Neuronal stem cell (in vitro differentiated cells): ENCODE measurements around the gene ANAPC4.

ENCODE experiments used
- DNase-seq: peaks from one replicate; pipeline ENCODE4 v3.0.0-alpha.2; 2013; ENCODE audit warnings: low spot score
- H2AFZ ChIP-seq: one replicate; pipeline ENCODE4 v1.6.1; 2013; ENCODE audit warnings: mild to moderate bottlenecking, low read length, inconsistent platforms
- H2AK5ac ChIP-seq: 2 replicates; pipeline ENCODE4 v1.6.1; 2013; ENCODE audit warnings: low read depth, mild to moderate bottlenecking, inconsistent platforms, low read length, moderate library complexity, mixed read lengths
- H2BK120ac ChIP-seq: 2 replicates; pipeline ENCODE4 v1.6.1; 2013; ENCODE audit warnings: low read depth, mild to moderate bottlenecking, inconsistent platforms, low read length, moderate library complexity, mixed read lengths
- H2BK12ac ChIP-seq: one replicate; pipeline ENCODE4 v1.6.1; 2013; ENCODE audit warnings: low read length, inconsistent platforms
- H2BK15ac ChIP-seq: 2 replicates; pipeline ENCODE4 v1.6.1; 2013; ENCODE audit warnings: mild to moderate bottlenecking, low read length, inconsistent platforms, mixed read lengths
- H2BK5ac ChIP-seq: one replicate; pipeline ENCODE4 v1.6.1; 2013; ENCODE audit warnings: inconsistent platforms, mild to moderate bottlenecking, low read length, moderate library complexity
- H3K14ac ChIP-seq: one replicate; pipeline ENCODE4 v1.6.1; 2013; ENCODE audit warnings: low read length, inconsistent platforms
- H3K18ac ChIP-seq: 2 replicates; pipeline ENCODE4 v1.6.1; 2013; ENCODE audit warnings: low read length, inconsistent platforms
- H3K23ac ChIP-seq: 2 replicates; pipeline ENCODE4 v1.6.1; 2013; ENCODE audit warnings: low read depth, mild to moderate bottlenecking, mixed read lengths, low read length, inconsistent platforms; ENCODE audit not compliant: poor library complexity
- H3K27ac ChIP-seq: replicated peaks from 3 replicates; pipeline ENCODE4 v1.5.1; 2013; ENCODE audit warnings: low read length, inconsistent platforms
- H3K27me3 ChIP-seq, 3 experiments: 2 replicates each; pipeline ENCODE4 v1.6.1; 2013; ENCODE audit warnings: low read length in 3 of 3, mild to moderate bottlenecking in 2 of 3, inconsistent platforms in 1 of 3, low read depth in 1 of 3, mixed read lengths in 1 of 3, moderate library complexity in 1 of 3; ENCODE audit not compliant: control insufficient read depth in 3 of 3, insufficient read depth in 3 of 3
- H3K36me3 ChIP-seq, 2 donors: replicated peaks in 1 of 2; 2 replicates each; pipeline ENCODE4 v1.6.1; 2013; ENCODE audit warnings: low read length in 2 of 2; ENCODE audit not compliant: control insufficient read depth in 2 of 2, insufficient read depth in 2 of 2
- H3K4ac ChIP-seq: 2 replicates; pipeline ENCODE4 v1.6.1; 2013; ENCODE audit warnings: inconsistent platforms, mild to moderate bottlenecking, low read length, moderate library complexity
- H3K4me1 ChIP-seq, 2 donors: 1 replicate in 1 of 2; 2 replicates in 1 of 2; pipeline ENCODE4 v1.6.1; 2013; ENCODE audit warnings: low read length in 2 of 2, low read depth in 1 of 2; ENCODE audit not compliant: control insufficient read depth in 2 of 2, insufficient read depth in 1 of 2
- H3K4me2 ChIP-seq: one replicate; pipeline ENCODE4 v1.6.1; 2013; ENCODE audit warnings: mild to moderate bottlenecking, low read length, inconsistent platforms; ENCODE audit not compliant: insufficient read depth, poor library complexity, severe bottlenecking
- H3K4me3 ChIP-seq, 2 donors: 2 replicates each; pipeline ENCODE4 v1.5.1; 2013; ENCODE audit warnings: low read length in 2 of 2, mild to moderate bottlenecking in 2 of 2, inconsistent platforms in 1 of 2, moderate library complexity in 1 of 2
- H3K79me1 ChIP-seq: one replicate; pipeline ENCODE4 v1.6.1; 2013; ENCODE audit warnings: low read depth, mild to moderate bottlenecking, inconsistent platforms, low read length, moderate library complexity
- H3K9ac ChIP-seq: one replicate; pipeline ENCODE4 v1.6.1; 2013; ENCODE audit warnings: mild to moderate bottlenecking, low read depth, low read length, inconsistent platforms; ENCODE audit not compliant: poor library complexity
- H3K9me3 ChIP-seq, 2 donors: replicated peaks in 1 of 2; 2 replicates each; pipeline versions ENCODE3 to v1.6.1; 2013; ENCODE audit warnings: low read length in 2 of 2, mild to moderate bottlenecking in 2 of 2, inconsistent platforms in 1 of 2, low read depth in 1 of 2, mixed read lengths in 1 of 2, moderate library complexity in 1 of 2; ENCODE audit not compliant: control insufficient read depth in 2 of 2, insufficient read depth in 1 of 2
- H4K8ac ChIP-seq: one replicate; pipeline ENCODE4 v1.6.1; 2013; ENCODE audit warnings: low read depth, mild to moderate bottlenecking, inconsistent platforms, low read length, moderate library complexity
- H4K91ac ChIP-seq: one replicate; pipeline ENCODE4 v1.6.1; 2013; ENCODE audit warnings: low read length, low read depth, mild to moderate bottlenecking, inconsistent platforms; ENCODE audit not compliant: poor library complexity
- WGBS, 2 donors: extraction: QIAGEN DNeasy Blood & Tissue Kit; methylation state at CpG; one replicate each; pipeline ENCODE4 v1.1.7; 2013; ENCODE audit warnings: missing lambda C conversion rate in 2 of 2, mixed read lengths in 1 of 2; ENCODE audit not compliant: insufficient read length in 2 of 2, insufficient replicate concordance in 1 of 2; ENCODE audit errors: extremely low coverage in 2 of 2; 5-methylcytosine and 5-hydroxymethylcytosine counted together

The ANAPC4 gene

DNA sequence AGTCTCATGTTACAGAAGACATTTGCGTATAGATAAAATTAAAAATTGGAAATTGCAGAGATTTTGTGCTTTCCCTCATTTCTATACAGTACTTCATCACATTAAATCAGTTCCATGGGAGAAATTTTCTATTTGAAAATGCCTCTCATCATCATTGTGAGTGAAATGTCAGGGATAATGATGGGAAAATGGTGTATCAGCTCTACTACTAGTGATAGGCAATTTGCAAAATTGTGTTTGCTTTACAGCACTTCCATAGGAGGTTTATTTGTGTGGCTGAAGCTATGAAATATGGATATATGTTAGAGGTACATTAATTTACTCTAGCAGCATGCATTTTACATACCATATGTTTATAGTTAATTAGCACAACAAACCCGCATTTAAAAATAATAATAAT lies 21.0 kb upstream of the ANAPC4 start:
- H3K4me3 ChIP-seq = no peak overlapping the region
- H3K23ac ChIP-seq = no peak overlapping the region
- no peak overlapping the region for H3K18ac ChIP-seq
- H4K91ac ChIP-seq = no peak overlapping the region
- no peak overlapping the region for H3K4ac ChIP-seq
- H2BK5ac ChIP-seq = no peak overlapping the region
- H3K27ac ChIP-seq = no peak overlapping the region
- no peak overlapping the region for H3K9ac ChIP-seq
- H2BK120ac ChIP-seq = no peak overlapping the region
- no peak overlapping the region for H2BK12ac ChIP-seq
- H3K9me3 ChIP-seq = peaks cover 8 to 13% of the 10 kb centered on the region in 2 donors
- H3K79me1 ChIP-seq = no peaks in the 10 kb centered on the region
- no peak overlapping the region for H2AK5ac ChIP-seq
- no peak overlapping the region for H2AFZ ChIP-seq
- no peaks in the 10 kb centered on the region for H3K27me3 ChIP-seq
- H3K4me2 ChIP-seq = no peak overlapping the region
- no peak for DNase-seq
- no peaks in the 10 kb centered on the region for H3K4me1 ChIP-seq
- H3K36me3 ChIP-seq = peaks cover 3 to 8% of the 10 kb centered on the region in 2 donors
- WGBS, 2 donors = no CpG with 5 or more reads among the region's 2 CpGs
- no peak overlapping the region for H4K8ac ChIP-seq
- H3K14ac ChIP-seq = no peak overlapping the region
- H2BK15ac ChIP-seq = no peak overlapping the region

DNA sequence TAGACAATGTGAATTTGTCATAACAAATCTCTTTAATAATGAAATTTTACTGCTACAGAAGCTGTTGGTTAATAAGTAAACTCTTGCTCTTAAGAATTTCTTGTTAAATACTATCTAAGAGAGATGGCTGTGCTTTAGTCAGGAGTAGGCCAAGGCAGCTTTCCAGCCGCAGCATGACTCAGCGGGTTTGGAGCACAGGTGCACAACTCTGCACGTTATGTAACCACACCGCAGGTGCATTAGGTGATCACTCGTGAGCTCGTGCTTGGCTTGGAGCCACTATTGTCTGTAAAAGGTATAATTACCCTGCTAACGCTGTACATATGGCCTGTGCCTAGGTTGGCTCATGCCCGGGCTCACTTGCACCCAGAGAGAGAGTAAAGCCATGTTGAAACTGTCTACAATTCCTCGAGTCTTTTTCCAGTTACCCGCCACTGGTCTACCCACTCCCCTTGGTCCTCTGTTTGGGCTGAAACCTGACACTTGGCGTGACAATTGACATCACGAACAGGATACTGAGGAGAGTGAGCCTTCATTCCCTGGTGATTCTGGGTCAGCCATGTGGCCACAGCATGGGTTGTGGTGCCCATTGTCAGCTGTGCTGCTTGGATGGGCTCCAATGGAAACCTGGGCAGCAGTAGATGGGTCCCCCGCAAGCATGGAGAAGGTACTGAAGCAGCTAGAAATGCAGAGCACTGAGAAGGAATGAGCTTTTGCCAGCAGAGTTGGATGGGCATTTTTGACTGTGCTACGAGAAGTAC lies 18.4 kb upstream of the ANAPC4 start:
- WGBS, 2 donors = no CpG with 5 or more reads among the region's 14 CpGs
- H3K4me3 ChIP-seq = no peak overlapping the region
- H3K9me3 ChIP-seq = peaks cover 12 to 21% of the 10 kb centered on the region in 2 donors
- no peak overlapping the region for H3K4me2 ChIP-seq
- DNase-seq = no peak
- no peak overlapping the region for H3K27ac ChIP-seq
- no peak overlapping the region for H2BK120ac ChIP-seq
- H2AK5ac ChIP-seq = no peak overlapping the region
- H2BK15ac ChIP-seq = no peak overlapping the region
- no peak overlapping the region for H4K8ac ChIP-seq
- no peak overlapping the region for H2AFZ ChIP-seq
- no peak overlapping the region for H4K91ac ChIP-seq
- H3K14ac ChIP-seq = no peak overlapping the region
- no peak overlapping the region for H3K4ac ChIP-seq
- H3K18ac ChIP-seq = no peak overlapping the region
- no peak overlapping the region for H3K23ac ChIP-seq
- H3K27me3 ChIP-seq = no peaks in the 10 kb centered on the region
- H3K36me3 ChIP-seq = peaks cover 9 to 20% of the 10 kb centered on the region in 2 donors
- H3K9ac ChIP-seq = no peak overlapping the region
- H3K79me1 ChIP-seq = no peaks in the 10 kb centered on the region
- H2BK5ac ChIP-seq = no peak overlapping the region
- no peak overlapping the region for H2BK12ac ChIP-seq
- H3K4me1 ChIP-seq = no peaks in the 10 kb centered on the region

DNA sequence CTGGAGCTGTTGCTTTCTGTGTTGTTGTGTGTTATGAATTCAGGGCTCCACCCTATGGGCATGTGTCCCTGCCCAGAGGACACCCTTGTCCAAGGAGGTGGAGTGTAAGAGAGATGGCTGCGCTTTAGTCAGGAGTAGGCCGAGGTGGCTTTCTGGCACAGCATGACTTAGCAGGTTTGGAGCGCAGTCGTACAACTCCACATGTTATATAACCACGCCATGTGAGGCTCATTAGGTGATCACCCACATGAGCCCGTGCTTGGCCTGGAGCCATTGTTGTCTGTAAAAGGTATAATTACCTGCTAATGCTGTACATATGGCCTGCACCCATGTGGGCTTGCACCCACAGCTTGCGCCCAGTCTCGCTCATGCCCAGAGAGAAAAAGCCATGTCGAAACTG lies 15.8 kb upstream of the ANAPC4 start:
- Histone ChIP-seq H2BK15ac (no peak overlapping the region), H3K27me3 (no peaks in the 10 kb centered on the region), H4K8ac (no peak overlapping the region), H3K23ac (no peak overlapping the region), H2BK5ac (no peak overlapping the region), H3K27ac (no peak overlapping the region), H3K18ac (no peak overlapping the region), H3K36me3 (peaks cover 11 to 36% of the 10 kb centered on the region in 2 donors), H2AFZ (no peak overlapping the region), H3K4me1 (no peaks in the 10 kb centered on the region), H3K4me3 (no peak overlapping the region), H3K4me2 (no peak overlapping the region), H3K79me1 (no peaks in the 10 kb centered on the region), H3K14ac (no peak overlapping the region), H2AK5ac (no peak overlapping the region), H2BK12ac (no peak overlapping the region), H2BK120ac (no peak overlapping the region), H3K4ac (no peak overlapping the region), H3K9me3 (peaks cover 12 to 21% of the 10 kb centered on the region in 2 donors), H4K91ac (no peak overlapping the region), H3K9ac (no peak overlapping the region)
- no peak for DNase-seq
- WGBS, 2 donors = no CpG with 5 or more reads among the region's 9 CpGs

DNA sequence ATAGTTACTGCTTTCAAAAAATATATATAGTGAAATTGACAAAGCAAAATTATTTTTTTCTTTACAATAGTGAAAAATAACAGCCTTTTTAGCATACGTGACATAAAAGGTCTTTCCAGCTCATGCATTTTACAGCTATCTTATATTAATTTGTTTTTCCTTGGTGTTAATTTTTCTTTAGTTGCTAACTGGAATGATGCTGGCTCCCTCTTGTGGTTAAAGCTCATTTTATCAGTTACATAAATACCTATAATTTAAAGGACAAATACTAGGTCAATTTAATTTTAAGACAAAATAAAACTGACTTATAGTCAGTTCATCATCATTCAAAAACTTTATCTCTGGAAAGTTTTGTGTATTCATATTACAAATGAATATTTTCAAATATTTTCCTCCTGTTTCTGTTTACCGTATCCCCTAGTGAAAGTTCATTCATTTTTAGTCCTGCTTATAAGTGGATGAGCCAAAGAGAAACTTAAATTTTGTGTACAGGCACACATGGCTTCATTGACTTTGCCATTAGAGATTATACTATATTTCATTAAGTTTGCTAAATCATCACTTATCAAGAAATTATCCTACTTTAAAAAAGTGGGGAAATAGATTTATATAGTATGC lies 9.9 kb upstream of the ANAPC4 start:
- Histone ChIP-seq H3K36me3 (peaks cover 5 to 38% of the 10 kb centered on the region in 2 donors), H4K8ac (no peak overlapping the region), H3K9me3 (no peaks in the 10 kb centered on the region), H3K27me3 (no peaks in the 10 kb centered on the region), H3K4ac (no peak overlapping the region), H3K4me2 (no peak overlapping the region), H2AK5ac (no peak overlapping the region), H3K79me1 (no peaks in the 10 kb centered on the region), H3K9ac (no peak overlapping the region), H2BK5ac (no peak overlapping the region), H2BK15ac (no peak overlapping the region), H4K91ac (no peak overlapping the region), H3K4me1 (no peaks in the 10 kb centered on the region), H3K27ac (no peak overlapping the region), H3K23ac (no peak overlapping the region), H2BK120ac (no peak overlapping the region), H3K4me3 (no peak overlapping the region), H3K14ac (no peak overlapping the region), H2AFZ (no peak overlapping the region), H2BK12ac (no peak overlapping the region), H3K18ac (no peak overlapping the region)
- WGBS, 2 donors = no CpG with 5 or more reads among the region's 2 CpGs
- no peak for DNase-seq
